ENCODE measurements around the gene ZNF526.

Gene ZNF526

GRCh38 chr19:42185277-42185676, 34.8 kb upstream of the ZNF526 start:
- no peak for TF ChIP-seq CTCF (IDR thresholded peaks at IDR 0.05; ENCODE audit: insufficient read depth, low read length, poor library complexity, severe bottlenecking)
- TF ChIP-seq EZH2phosphoT487 (conservative IDR thresholded peaks at IDR 0.05; ENCODE audit: low read length) = no peak
- H3K9me3 ChIP-seq (ENCODE audit: insufficient read depth, low read length) = no peaks in the 10 kb centered on the region
- H2AFZ ChIP-seq (ENCODE audit: low read depth, low read length, severe bottlenecking) = no peak overlapping the region
- no peaks in the 10 kb centered on the region for H3K27me3 ChIP-seq (ENCODE audit: low read length)
- no peaks in the 10 kb centered on the region for H4K20me1 ChIP-seq (ENCODE audit: low read depth, low read length)
- no peaks in the 10 kb centered on the region for H3K79me2 ChIP-seq (ENCODE audit: insufficient read depth, low read length)
- H3F3A ChIP-seq (ENCODE audit: insufficient read depth) = no peaks in the 10 kb centered on the region
- H3K4me2 ChIP-seq (ENCODE audit: low read depth, low read length, poor library complexity, severe bottlenecking) = no peak overlapping the region
- H3K9ac ChIP-seq (ENCODE audit: low read length) = no peak overlapping the region
- no peak overlapping the region for H3K4me3 ChIP-seq (ENCODE audit: insufficient read depth, low read length, poor library complexity, severe bottlenecking)
- no peak overlapping the region for H3K27ac ChIP-seq (ENCODE audit: low read depth, low read length)
- no peaks in the 10 kb centered on the region for H3K9me2 ChIP-seq (replicated peaks; ENCODE audit: insufficient read depth, low read length)
- no peaks in the 10 kb centered on the region for H3K36me3 ChIP-seq (ENCODE audit: low read length)

DNA sequence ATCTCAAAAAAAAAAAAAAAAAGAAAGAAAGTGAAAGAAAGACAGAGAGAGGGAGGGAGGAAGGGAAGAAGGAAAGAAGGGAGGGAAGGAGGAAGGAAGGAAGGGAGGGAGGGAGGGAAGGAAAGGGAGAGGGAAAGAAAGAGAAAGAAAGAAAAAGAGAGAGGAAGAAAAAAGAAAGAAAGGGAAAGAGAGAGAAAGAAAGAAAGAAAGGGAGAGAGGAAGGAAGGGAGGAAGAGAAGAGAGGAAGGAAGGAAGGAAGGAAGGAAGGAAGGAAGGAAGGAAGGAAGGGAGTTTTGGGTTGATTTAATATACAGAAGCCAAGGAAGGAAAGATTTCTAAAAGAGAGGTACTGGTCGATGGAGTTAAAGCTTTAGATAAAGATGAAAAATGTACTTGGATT, 31.4 kb upstream of the ZNF526 start:
- Histone ChIP-seq H4K20me1 (ENCODE audit: low read depth, low read length) (no peaks in the 10 kb centered on the region), H3K36me3 (ENCODE audit: low read length) (no peaks in the 10 kb centered on the region), H3K9me3 (ENCODE audit: insufficient read depth, low read length) (no peaks in the 10 kb centered on the region), H3K4me2 (ENCODE audit: low read depth, low read length, poor library complexity, severe bottlenecking) (no peak overlapping the region), H3K9me2 (replicated peaks; ENCODE audit: insufficient read depth, low read length) (no peaks in the 10 kb centered on the region), H2AFZ (ENCODE audit: low read depth, low read length, severe bottlenecking) (no peak overlapping the region), H3F3A (ENCODE audit: insufficient read depth) (no peaks in the 10 kb centered on the region), H3K4me3 (ENCODE audit: insufficient read depth, low read length, poor library complexity, severe bottlenecking) (no peak overlapping the region), H3K79me2 (ENCODE audit: insufficient read depth, low read length) (no peaks in the 10 kb centered on the region), H3K27ac (ENCODE audit: low read depth, low read length) (no peak overlapping the region), H3K9ac (ENCODE audit: low read length) (no peak overlapping the region), H3K27me3 (ENCODE audit: low read length) (no peaks in the 10 kb centered on the region)
- TF ChIP-seq CTCF (IDR thresholded peaks at IDR 0.05; ENCODE audit: insufficient read depth, low read length, poor library complexity, severe bottlenecking) = no peak
- TF ChIP-seq EZH2phosphoT487 (conservative IDR thresholded peaks at IDR 0.05; ENCODE audit: low read length) = no peak

DNA sequence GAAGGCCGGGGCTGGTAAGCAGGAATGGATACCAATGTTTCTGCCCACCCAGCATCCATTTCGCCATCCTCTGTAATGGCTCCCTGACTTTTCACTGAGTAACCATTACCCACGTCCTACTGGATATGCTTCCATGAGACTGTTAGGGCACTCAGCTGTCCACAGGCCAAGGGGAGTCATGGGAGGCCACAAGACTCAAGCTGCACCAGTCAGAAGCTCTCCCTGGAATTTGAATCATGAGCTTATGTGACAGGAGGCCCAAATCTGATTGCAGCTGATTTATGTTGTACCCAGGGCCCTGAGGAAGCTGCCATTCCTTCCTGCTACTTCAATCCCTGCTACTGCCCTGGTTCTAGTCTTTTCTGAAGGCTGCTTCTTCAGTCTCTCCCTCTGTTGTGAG, 31.0 kb upstream of the ZNF526 start:
- no peak overlapping the region for H3K27ac ChIP-seq (ENCODE audit: low read depth, low read length)
- no peak overlapping the region for H2AFZ ChIP-seq (ENCODE audit: low read depth, low read length, severe bottlenecking)
- TF ChIP-seq EZH2phosphoT487 (conservative IDR thresholded peaks at IDR 0.05; ENCODE audit: low read length) = no peak
- TF ChIP-seq CTCF (IDR thresholded peaks at IDR 0.05; ENCODE audit: insufficient read depth, low read length, poor library complexity, severe bottlenecking) = no peak
- no peaks in the 10 kb centered on the region for H3K9me2 ChIP-seq (replicated peaks; ENCODE audit: insufficient read depth, low read length)
- no peaks in the 10 kb centered on the region for H3K36me3 ChIP-seq (ENCODE audit: low read length)
- H4K20me1 ChIP-seq (ENCODE audit: low read depth, low read length) = no peaks in the 10 kb centered on the region
- no peak overlapping the region for H3K4me2 ChIP-seq (ENCODE audit: low read depth, low read length, poor library complexity, severe bottlenecking)
- H3F3A ChIP-seq (ENCODE audit: insufficient read depth) = no peaks in the 10 kb centered on the region
- H3K79me2 ChIP-seq (ENCODE audit: insufficient read depth, low read length) = no peaks in the 10 kb centered on the region
- no peak overlapping the region for H3K4me3 ChIP-seq (ENCODE audit: insufficient read depth, low read length, poor library complexity, severe bottlenecking)
- H3K9ac ChIP-seq (ENCODE audit: low read length) = no peak overlapping the region
- no peaks in the 10 kb centered on the region for H3K9me3 ChIP-seq (ENCODE audit: insufficient read depth, low read length)
- no peaks in the 10 kb centered on the region for H3K27me3 ChIP-seq (ENCODE audit: low read length)

DNA sequence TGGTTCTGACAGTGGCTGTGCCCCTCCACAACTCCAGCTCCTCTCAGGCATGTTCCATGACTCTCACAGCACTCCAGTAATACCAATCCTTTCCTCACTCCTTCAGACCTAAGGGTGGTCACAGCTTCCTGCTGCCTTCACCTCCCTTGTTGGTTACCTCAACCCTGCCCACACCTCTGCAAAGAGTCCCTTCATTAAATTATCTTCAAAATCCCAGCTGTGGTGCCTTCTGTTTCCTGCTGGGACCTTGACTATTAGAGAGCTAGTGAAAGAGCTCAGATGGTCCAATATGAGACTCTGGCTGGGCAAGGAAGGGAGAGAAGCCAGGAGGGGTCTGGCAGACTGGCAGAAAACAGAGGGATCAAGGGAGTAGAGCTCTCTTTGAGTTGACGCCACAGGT, 28.8 kb upstream of the ZNF526 start:
- no peaks in the 10 kb centered on the region for H4K20me1 ChIP-seq (ENCODE audit: low read depth, low read length)
- H3K9me3 ChIP-seq (ENCODE audit: insufficient read depth, low read length) = no peaks in the 10 kb centered on the region
- H3K36me3 ChIP-seq (ENCODE audit: low read length) = no peaks in the 10 kb centered on the region
- H3K79me2 ChIP-seq (ENCODE audit: insufficient read depth, low read length) = no peaks in the 10 kb centered on the region
- no peak overlapping the region for H3K4me2 ChIP-seq (ENCODE audit: low read depth, low read length, poor library complexity, severe bottlenecking)
- H3F3A ChIP-seq (ENCODE audit: insufficient read depth) = no peaks in the 10 kb centered on the region
- H3K9me2 ChIP-seq (replicated peaks; ENCODE audit: insufficient read depth, low read length) = no peaks in the 10 kb centered on the region
- no peak overlapping the region for H3K9ac ChIP-seq (ENCODE audit: low read length)
- no peaks in the 10 kb centered on the region for H3K27me3 ChIP-seq (ENCODE audit: low read length)
- TF ChIP-seq EZH2phosphoT487 (conservative IDR thresholded peaks at IDR 0.05; ENCODE audit: low read length) (no peak), CTCF (IDR thresholded peaks at IDR 0.05; ENCODE audit: insufficient read depth, low read length, poor library complexity, severe bottlenecking) (no peak)
- no peak overlapping the region for H3K27ac ChIP-seq (ENCODE audit: low read depth, low read length)
- H3K4me3 ChIP-seq (ENCODE audit: insufficient read depth, low read length, poor library complexity, severe bottlenecking) = no peak overlapping the region
- H2AFZ ChIP-seq (ENCODE audit: low read depth, low read length, severe bottlenecking) = no peak overlapping the region

All from SU-DHL-6 (cell line).